ENCODE results near the gene ARPC1B. TPM values are rescaled to one million over a fixed set of nuclear protein-coding genes. Genes with fewer than 3 reads are reported as not detected.
"Not testable (repeated sequence)": the region's sequence is repeated elsewhere in the genome, so short reads cannot be mapped to it uniquely, and the experiment has no call there.

ARPC1B gene
- total and polyA plus RNA-seq, 2 donors from 2014 or later = 74.1 to 216 TPM

DNA sequence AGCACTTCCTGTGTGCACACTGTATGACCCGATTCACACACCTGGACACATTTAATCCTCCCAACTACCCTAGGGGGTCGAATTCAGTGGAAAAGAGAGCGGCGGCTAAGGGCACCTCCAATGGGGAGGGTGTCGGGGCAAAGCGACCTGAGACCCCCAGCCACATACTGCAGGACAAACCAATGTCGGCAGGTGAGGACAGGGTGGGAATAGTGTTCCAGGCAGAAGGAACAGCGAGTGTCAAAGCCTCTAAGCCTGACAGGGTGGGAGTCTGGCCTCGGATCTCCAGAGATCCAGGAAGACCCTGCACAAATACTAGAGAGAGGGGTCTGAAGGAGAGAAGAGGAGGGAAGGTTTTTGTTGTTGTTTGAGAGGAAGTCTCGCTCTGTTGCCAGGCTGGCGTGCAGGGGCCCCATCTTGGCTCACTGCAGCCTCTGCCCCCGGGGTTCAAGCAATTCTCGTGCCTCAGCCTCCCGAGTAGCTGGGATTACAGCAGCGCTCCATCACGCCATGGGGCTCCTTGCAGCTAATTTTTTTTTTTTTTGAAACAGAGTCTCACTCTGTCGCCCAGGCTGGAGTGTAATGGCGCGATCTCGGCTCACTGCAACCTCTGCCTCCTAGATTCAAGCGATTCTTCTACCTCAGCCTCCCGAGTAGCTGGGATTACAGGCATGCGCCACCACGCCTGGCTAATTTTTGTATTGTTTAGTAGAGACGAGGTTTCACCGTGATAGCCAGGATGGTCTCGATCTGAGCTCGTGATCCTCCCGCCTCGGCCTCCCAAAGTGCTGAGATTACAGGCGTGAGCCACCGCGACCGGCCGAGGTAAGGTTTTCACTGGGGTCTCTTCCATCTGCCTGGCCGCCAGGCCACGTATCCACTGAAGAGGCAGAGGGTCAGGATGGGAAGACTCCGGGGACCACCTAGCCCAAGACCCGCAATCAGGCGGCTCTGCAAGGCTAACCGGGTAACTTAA, 1.2 kb upstream of the ARPC1B start:
- Histone ChIP-seq H3K4me1 (ENCODE audit: control insufficient read depth in 2 of 3, insufficient read depth in 2 of 3, low read depth in 1 of 3, low read length in 3 of 3) (peaks cover 0 to 10% (median 0%) of the 10 kb centered on the region in 3 donors), H3K9me3 (ENCODE audit: control insufficient read depth in 2 of 3, insufficient read depth in 1 of 3, low read length in 3 of 3) (no peaks in the 10 kb centered on the region), H3K9ac (ENCODE audit: low read length in 3 of 3) (no peak overlapping the region), H3K36me3 (ENCODE audit: control insufficient read depth in 2 of 3, insufficient read depth in 3 of 3, low read length in 3 of 3) (no peaks in the 10 kb centered on the region), H3K27ac (ENCODE audit: low read depth in 2 of 2, low read length in 2 of 2) (peak overlapping the region in 1 of 2 donors; percentile 28), H3K27me3 (ENCODE audit: control insufficient read depth, insufficient read depth, low read length) (no peaks in the 10 kb centered on the region), H3K4me3 (ENCODE audit: low read length in 3 of 3) (peak overlapping the region in 2 of 3 donors; percentile 55 to 61)
- intact Hi-C loops (cut with DNase I) = no loop called here
- DNase-seq (peak in 2 of 5 donors; percentile 45 to 59), FAIRE-seq (no peak)
- TF ChIP-seq, protein P1, sequence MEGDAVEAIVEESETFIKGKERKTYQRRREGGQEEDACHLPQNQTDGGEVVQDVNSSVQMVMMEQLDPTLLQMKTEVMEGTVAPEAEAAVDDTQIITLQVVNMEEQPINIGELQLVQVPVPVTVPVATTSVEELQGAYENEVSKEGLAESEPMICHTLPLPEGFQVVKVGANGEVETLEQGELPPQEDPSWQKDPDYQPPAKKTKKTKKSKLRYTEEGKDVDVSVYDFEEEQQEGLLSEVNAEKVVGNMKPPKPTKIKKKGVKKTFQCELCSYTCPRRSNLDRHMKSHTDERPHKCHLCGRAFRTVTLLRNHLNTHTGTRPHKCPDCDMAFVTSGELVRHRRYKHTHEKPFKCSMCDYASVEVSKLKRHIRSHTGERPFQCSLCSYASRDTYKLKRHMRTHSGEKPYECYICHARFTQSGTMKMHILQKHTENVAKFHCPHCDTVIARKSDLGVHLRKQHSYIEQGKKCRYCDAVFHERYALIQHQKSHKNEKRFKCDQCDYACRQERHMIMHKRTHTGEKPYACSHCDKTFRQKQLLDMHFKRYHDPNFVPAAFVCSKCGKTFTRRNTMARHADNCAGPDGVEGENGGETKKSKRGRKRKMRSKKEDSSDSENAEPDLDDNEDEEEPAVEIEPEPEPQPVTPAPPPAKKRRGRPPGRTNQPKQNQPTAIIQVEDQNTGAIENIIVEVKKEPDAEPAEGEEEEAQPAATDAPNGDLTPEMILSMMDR (IDR thresholded peaks at IDR 0.05; ENCODE audit: borderline replicate concordance, extremely low read depth, insufficient read depth) = no peak

DNA sequence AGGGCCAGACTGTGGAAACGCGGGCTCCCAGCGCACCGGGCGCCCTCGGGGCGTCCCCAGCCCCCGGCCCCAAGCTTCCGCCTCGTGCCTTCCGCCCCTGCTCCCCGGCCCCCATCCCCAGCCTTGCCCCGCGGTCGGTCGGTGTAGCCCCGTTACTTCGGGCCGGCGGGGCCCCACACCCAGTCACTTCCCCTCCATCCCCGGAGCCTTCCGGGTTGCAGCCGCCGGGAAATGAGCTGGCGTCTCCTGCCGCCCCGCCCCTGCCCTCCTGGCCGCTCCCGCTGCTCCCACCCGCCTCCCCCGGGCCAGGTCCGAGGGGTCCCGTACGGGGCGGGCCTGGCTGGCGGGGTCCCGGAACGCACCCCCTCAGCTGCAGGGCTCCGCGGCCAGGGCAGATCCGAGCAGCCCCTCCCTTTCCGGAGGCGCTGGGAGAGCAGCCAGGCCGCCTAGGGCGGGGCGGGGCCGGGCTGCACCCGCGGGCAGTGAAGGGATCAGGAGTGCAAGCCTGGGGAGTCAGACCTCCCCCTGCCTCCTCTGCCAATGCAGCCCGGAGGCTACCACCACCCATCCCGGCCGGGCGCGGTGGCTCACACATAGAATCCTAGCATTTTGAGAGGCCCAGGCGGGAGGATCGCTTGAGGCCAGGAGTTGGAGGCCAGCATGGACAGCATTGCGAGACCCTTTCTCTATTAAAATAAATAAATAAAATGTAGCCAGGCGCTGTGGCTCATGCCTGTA, 709 bp downstream of the ARPC1B start:
- Histone ChIP-seq H3K4me3 (ENCODE audit: low read length in 3 of 3) (peak overlapping the region in 1 of 3 donors; percentile 61), H3K27ac (ENCODE audit: low read depth in 2 of 2, low read length in 2 of 2) (peak overlapping the region; percentile 63 to 74), H3K9me3 (ENCODE audit: control insufficient read depth in 2 of 3, insufficient read depth in 1 of 3, low read length in 3 of 3) (no peaks in the 10 kb centered on the region), H3K36me3 (ENCODE audit: control insufficient read depth in 2 of 3, insufficient read depth in 3 of 3, low read length in 3 of 3) (no peaks in the 10 kb centered on the region), H3K27me3 (ENCODE audit: control insufficient read depth, insufficient read depth, low read length) (no peaks in the 10 kb centered on the region), H3K9ac (ENCODE audit: low read length in 3 of 3) (no peak overlapping the region), H3K4me1 (ENCODE audit: control insufficient read depth in 2 of 3, insufficient read depth in 2 of 3, low read depth in 1 of 3, low read length in 3 of 3) (peaks cover 0 to 22% (median 0%) of the 10 kb centered on the region in 3 donors)
- TF ChIP-seq, protein P1 (IDR thresholded peaks at IDR 0.05; ENCODE audit: borderline replicate concordance, extremely low read depth, insufficient read depth) = no peak
- peak; percentile 39 to 93 (median 66) for DNase-seq
- no peak for FAIRE-seq
- intact Hi-C loops (cut with DNase I) = no loop called here

DNA sequence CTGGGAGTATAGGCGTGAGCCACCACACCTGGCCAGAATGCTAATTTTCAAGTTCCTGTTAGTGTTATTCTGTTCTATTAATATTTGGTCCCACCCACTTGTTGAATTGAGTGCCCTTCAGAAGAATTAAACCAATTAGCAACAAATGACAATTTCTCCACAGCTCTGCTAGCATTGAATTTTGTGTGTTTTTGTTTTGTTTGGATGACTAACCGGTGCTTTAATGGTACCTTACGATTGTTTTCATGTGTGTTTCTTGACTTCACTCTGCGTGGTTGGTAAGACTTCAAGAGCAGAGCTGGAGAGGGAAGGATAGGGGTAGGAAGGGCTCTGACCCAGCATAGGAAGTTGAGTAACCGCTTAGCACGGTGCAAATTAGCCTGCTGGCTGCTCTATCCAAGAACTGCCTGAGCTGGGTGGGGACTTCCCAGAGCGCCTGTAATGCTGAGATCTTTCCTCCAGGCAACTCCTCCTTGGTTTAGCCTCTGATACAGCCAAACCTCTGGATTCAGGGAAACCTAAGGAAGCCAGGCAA, 4.6 kb downstream of the ARPC1B start:
- Histone ChIP-seq H3K4me1 (ENCODE audit: control insufficient read depth in 2 of 3, insufficient read depth in 2 of 3, low read depth in 1 of 3, low read length in 3 of 3) (peaks cover 0 to 28% (median 0%) of the 10 kb centered on the region in 3 donors), H3K4me3 (ENCODE audit: low read length in 3 of 3) (no peak overlapping the region), H3K36me3 (ENCODE audit: control insufficient read depth in 2 of 3, insufficient read depth in 3 of 3, low read length in 3 of 3) (no peaks in the 10 kb centered on the region), H3K27me3 (ENCODE audit: control insufficient read depth, insufficient read depth, low read length) (no peaks in the 10 kb centered on the region), H3K9ac (ENCODE audit: low read length in 3 of 3) (no peak overlapping the region), H3K9me3 (ENCODE audit: control insufficient read depth in 2 of 3, insufficient read depth in 1 of 3, low read length in 3 of 3) (no peaks in the 10 kb centered on the region), H3K27ac (ENCODE audit: low read depth in 2 of 2, low read length in 2 of 2) (peak overlapping the region; percentile 82 to 85)
- DNase-seq = peak in 1 of 5 donors; percentile 35
- intact Hi-C loops (cut with DNase I) = no loop called here
- no peak for FAIRE-seq
- TF ChIP-seq, protein P1 (IDR thresholded peaks at IDR 0.05; ENCODE audit: borderline replicate concordance, extremely low read depth, insufficient read depth) = no peak

DNA sequence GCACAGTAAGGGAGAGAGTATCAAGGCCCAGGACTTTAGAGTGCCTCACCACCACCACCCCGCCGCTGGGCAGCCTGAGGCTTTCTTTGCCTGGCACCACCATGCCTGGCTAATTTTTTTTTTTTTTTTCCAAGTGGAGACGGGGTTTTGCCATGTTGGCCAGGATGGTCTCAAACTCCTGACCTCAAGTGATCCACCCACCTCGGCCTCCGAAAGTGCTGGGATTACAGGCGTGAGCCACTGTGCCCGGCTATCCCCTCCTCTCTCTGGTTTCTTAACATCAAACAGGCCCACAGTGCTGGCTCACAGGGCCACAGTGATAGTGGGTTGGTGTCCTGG, 5.1 kb downstream of the ARPC1B start:
- H3K27me3 ChIP-seq (ENCODE audit: control insufficient read depth, insufficient read depth, low read length); DNase-seq; intact Hi-C loops (cut with DNase I); H3K9me3 ChIP-seq (ENCODE audit: control insufficient read depth in 2 of 3, insufficient read depth in 1 of 3, low read length in 3 of 3); H3K36me3 ChIP-seq (ENCODE audit: control insufficient read depth in 2 of 3, insufficient read depth in 3 of 3, low read length in 3 of 3); FAIRE-seq; H3K4me3 ChIP-seq (ENCODE audit: low read length in 3 of 3): not testable (repeated sequence)
- H3K4me1 ChIP-seq (ENCODE audit: control insufficient read depth in 2 of 3, insufficient read depth in 2 of 3, low read depth in 1 of 3, low read length in 3 of 3) = peaks cover 0 to 28% (median 0%) of the 10 kb centered on the region in 3 donors
- peak overlapping the region; percentile 82 to 85 for H3K27ac ChIP-seq (ENCODE audit: low read depth in 2 of 2, low read length in 2 of 2)
- H3K9ac ChIP-seq (ENCODE audit: low read length in 3 of 3) = peak overlapping the region in 1 of 3 donors; percentile 19

All from kidney (tissue), 14 donors.